Umbilical cord (tissue), 2 donors: ENCODE measurements around the gene COLEC11. TPM values are rescaled to one million over a fixed set of nuclear protein-coding genes. Genes with fewer than 3 reads are reported as not detected.
A peak's percentile ranks its signal among the peaks of the same experiment; 100 is the strongest.
"Not testable (repeated sequence)": the region's sequence is repeated elsewhere in the genome, so short reads cannot be mapped to it uniquely, and the experiment has no call there.

Experiments
- DNase-seq: peaks from one replicate; pipeline ENCODE4 v3.0.0-alpha.2; 2015; ENCODE audit warnings: low spot score
- total RNA-seq: library from RNA; depleted of rRNA; stranded (reverse); fragments of >200 nt; gene quantifications from one replicate; pipeline ENCODE4 v1.2.3, GENCODE V29; 2014; ENCODE audit warnings: low replicate concordance; ENCODE audit not compliant: insufficient read depth

Gene COLEC11
- total RNA-seq, 1 donor from 2014 or later = not detected

DNA sequence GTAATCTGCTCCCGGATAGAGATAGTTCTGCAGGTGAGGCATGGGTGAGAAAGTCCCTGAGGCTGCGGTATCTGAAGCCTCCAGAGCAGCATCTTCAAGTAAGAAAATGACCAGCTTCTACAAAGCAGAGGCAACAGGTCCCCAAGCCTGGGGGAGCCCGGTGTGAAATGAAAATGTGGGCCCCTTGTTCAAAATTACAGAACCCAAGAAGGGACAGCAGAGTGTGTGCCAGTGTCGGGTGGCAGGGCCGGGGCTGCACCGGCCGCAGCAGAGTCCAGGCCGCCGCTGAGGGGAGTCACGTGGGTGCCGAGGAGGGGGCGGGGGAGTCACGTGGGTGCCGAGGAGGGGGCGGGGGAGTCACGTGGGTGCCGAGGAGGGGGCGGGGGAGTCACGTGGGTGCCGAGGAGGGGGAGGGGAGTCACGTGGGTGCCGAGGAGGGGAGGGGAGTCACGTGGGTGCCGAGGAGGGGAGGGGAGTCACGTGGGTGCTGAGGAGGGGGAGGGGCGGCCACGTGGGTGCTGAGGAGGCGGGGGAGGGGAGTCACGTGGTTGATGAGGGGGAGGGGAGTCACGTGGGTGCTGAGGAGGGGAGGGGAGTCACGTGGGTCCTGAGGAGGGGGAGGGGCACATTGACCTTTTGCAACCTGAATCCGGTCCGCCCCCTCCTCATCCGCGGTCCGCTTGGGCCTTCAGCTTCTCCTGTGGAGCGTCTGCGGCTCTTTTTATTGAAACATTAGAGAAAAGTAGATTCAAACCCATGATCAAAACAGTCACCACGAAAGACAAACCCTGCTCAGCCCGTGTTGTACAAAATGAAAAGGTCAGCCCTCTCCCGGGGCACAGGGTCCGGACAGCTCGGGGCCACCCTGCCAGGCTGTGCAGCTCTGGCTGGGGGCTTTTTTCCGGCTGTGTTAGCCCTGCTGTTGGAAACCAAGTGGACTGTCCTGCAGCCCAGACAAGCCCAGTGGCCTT is 10.4 kb downstream of the COLEC11 start:
- DNase-seq = no peak

DNA sequence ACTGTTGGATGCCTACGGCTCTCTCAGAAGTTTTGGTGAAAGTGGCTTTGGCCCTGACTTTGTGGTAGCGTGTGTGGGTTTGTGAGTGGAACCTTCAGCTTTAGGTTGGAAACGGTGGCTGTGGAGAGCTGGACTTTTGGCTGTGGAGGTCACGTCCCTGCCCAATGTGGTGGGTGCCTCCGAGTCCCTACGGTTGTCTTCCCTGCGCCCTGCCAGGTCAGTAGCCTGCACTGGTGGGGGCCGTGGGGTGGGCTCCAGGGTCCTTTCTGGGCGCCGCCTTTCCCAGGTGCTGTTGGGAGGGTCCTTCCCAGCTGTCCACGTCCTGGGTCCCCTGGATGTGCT is 11.1 kb downstream of the COLEC11 start:
- DNase-seq = no peak

DNA sequence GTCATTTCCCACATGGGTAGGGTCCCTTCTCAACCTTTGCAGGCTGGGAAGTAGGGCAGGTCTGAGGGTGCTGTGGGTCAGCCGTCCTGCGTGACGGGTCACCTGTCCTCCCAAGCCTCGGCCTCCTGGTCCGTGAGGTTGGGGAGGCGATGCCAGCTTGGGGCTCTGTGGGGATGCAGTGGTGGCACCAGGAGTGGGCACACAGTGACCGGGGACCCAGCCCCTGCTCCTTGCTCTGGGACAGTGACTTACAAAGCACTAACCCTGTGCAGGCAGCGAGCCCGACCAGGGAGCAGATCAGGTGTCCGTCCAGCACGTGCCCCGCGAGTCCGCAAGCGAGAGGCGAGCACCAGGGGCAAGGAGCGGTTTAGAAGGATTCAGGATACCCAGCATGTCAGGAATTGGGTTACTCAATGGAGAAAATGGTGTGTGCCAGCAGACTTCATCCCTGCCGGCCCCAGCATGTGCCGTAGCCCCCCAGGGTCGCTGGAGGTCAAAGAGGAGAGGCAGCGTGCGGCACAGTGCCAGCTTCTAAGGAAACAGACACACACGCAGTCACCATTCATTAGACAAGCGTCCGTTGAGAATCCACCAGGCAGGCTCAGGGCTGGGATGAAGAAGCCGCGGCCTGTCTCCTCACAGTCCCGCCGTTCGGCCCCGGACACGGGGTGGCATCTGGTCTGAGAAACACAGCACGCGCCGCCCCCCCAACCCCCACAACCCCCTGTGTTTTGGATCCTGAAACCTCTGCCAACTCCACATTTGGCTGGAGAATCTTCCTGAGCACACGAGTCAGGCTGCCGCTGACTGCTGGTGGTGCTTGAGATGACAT is 11.7 kb downstream of the COLEC11 start:
- DNase-seq = no peak

- no peak for DNase-seq
Observed at GRCh38 chr2:3608373-3609278, 13.7 kb downstream of the COLEC11 start.

GRCh38 chr2:3609279-3609673 is 14.4 kb downstream of the COLEC11 start:
- DNase-seq = not testable (repeated sequence)

GRCh38 chr2:3610415-3610814 is 15.5 kb downstream of the COLEC11 start:
- no peak for DNase-seq

- no peak for DNase-seq
Observed at GRCh38 chr2:3610881-3611505, 16.1 kb downstream of the COLEC11 start.

GRCh38 chr2:3611589-3611988 is 16.7 kb downstream of the COLEC11 start:
- no peak for DNase-seq

DNA sequence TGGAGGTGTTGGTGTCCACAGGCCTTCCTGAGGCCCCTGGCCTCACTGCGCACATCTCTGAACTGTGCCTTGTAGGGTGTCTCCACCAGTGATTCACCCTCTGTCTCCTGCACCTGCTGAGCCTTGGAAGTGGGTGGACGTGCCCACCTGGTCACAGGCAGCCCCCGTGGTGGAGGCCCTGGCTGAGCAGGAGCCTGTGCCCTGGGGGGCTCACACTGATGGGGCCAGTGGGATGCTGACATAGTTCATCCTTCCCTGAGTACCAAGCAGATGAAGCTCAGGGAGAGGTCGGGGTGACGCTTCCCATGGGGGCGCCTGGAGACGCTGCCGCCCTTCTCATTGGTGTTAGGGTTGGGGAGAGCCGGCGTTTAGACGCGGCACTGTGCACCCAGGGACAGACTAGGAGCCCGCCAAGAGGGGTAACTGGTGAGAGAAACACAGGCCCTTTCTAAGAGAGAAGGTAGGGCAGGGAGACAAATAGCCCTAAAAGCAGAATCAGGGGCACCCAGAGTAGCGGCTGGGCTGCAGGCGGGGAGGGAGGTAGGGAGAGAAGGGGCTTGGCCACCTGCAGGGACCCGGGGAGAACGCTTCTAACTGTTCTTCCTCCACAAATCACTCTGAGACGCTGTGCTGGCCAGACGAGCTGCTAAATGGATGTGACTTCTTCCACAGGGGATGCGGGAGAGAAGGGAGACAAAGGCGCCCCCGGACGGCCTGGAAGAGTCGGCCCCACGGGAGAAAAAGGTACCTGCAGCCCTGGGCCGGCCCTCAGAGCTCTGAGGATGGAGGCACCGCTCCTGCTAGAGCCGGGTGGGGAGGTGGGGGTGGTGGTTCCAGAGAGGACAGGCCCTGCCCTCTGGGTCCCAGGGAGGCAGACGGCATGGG is 18.0 kb downstream of the COLEC11 start:
- DNase-seq = no peak

DNA sequence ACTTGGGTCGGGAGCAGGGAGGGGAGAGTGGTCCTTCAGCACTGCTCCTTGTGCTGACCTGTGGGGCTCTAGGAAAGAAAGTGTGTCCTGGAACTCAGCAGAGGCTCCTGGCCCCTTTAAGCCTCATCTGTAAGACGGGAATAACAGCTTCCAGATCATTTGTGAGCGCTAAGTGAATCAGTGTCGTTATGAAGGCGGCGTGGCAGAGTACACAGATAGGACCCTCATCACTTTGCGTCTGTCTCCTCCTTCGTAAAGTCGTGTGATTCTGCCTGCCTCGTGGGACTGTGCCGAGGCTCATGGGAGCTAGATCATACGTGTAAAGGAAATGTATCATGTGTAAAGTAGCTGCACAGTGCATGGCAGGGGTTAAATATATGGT is 18.6 kb downstream of the COLEC11 start:
- no peak for DNase-seq

DNA sequence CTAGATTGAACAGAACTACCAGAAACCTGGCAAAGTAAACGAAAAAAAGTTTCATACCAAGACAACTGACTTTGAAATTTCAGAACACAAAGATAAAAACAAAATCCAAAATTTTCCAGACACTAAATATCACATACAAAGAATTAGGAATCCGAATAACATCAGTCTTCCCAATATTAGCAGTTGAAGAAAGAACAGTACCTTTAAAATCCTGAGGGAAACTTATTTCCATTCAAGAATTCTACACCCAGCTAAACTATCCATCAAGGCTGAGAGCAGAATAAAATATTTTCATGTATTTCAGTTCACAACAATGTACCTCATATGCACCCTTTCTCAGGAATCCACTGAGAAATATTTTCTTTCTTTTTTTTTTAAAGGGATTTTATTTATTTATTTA is 19.8 kb downstream of the COLEC11 start:
- DNase-seq = not testable (repeated sequence)

DNA sequence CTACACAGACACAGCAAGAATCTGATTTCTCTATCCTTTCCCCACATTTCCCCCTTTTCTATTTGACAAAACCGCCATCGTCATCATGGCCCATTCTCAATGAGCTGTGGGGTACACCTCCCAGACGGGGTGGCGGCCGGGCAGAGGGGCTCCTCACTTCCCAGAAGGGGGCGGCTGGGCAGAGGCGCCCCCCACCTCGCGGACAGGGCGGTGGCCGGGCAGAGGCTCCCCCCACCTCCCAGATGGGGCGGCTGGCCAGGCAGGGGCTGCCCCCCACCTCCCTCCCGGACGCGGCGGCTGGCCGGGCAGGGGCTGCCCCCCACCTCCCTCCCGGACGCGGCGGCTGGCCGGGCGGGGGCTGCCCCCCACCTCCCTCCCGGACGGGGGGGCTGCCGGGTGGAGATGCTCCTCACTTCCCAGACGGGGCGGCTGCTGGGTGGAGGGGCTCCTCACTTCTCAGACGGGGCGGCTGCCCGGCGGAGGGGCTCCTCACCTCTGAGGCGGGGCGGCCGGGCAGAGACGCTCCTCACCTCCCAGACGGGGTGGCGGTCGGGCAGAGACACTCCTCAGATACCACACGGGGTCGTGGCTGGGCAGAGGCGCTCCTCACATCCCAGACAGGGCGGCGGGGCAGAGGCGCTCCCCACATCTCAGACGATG is 20.8 kb downstream of the COLEC11 start:
- DNase-seq = not testable (repeated sequence)

DNA sequence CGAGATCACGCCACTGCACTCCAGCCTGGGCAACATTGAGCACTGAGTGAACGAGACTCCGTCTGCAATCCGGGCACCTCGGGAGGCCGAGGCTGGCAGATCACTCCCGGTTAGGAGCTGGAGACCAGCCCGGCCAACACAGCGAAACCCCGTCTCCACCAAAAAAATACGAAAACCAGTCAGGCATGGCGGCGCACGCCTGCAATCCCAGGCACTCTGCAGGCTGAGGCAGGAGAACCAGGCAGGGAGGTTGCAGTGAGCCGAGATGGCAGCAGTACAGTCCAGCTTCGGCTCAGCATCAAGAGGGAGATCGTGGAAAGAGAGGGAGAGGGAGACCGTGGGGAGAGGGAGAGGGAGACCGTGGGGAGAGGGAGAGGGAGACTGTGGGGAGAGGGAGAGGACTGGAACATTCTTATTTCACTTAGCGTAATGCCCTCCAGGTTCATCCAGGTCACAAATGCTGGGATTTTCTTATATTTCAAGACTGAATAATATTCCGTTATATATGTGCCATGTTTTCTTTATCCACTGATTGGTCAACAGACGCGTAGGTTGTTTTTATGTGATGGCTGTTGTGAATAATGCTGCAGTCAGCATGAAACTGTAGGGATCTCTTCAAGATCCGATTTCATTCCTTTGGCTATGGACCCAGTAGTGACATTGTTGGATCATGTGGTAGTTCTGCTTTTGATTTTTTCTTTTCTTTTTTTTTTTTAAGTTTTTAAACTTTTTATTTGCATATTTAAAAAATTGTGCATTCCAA is 21.7 kb downstream of the COLEC11 start:
- DNase-seq = not testable (repeated sequence)

GRCh38 chr2:3617198-3617890 is 22.4 kb downstream of the COLEC11 start:
- no peak for DNase-seq

DNA sequence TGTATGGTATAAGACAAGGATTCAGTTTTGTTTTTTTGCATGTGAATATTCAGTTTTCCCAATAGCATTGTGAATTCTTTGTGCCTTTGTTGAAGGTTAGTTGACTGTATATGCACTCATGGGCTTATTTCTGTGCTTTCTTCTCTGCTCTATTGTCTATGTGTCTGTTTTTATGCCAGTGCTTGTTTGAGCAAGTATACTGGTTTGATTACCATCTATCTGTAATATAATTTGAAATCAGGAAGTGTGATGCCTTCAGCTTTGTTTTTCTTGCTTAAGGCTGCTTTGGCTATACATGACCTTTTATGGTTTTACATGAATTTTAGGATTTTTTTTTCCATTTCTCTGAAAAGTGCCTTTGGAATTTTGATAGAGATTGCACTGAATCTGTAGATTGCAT is 23.5 kb downstream of the COLEC11 start:
- no peak for DNase-seq

GRCh38 chr2:3619033-3619432 is 24.1 kb downstream of the COLEC11 start:
- no peak for DNase-seq

DNA sequence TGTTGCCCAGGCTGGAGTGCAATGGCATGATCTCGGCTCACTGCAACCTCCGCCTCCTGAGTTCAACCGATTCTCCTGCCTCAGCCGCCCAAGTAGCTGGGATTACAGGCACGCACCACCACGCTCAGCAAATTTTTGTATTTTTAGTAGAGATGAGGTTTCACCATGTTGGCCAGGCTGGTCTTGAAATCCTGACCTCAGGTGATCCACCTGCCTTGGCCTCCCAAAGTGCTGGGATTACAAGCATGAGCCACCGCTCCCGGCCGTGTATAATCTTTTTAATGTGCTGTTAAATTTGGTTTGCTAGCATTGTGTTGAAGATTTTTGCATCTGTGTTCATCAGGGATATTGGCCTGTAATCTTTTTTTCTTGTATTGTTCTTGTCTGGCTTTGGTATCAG is 24.7 kb downstream of the COLEC11 start:
- DNase-seq = not testable (repeated sequence)

- peak; percentile 17 for DNase-seq
Observed at GRCh38 chr2:3620834-3621233, 25.9 kb downstream of the COLEC11 start.
